ENCODE data around the gene DHDH. TPM values are rescaled to one million over a fixed set of nuclear protein-coding genes. Genes with fewer than 3 reads are reported as not detected.

The DHDH gene
- total RNA-seq, 1 donor from 2014 or later, result 1.0 TPM

DNA sequence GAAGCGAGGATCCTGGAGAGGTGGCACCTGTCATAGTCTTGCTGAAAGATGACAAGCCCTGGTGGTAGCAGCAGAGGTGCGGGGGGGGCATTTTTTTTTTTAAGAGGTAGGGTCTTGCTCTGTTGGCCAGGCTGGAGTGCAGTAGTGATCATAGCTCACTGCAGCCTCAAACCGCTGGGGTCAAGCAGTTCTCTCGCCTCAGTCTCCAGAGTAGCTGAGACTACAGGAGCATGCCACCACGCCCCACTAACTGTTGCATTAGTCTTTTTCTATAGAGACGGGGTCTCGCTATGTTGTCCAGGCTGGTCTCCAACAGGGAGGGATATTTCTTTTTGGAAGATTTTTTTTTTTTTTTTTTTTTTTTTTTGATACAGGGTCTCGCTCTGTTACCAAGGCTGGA is 24.5 kb downstream of the DHDH start:
- no peak overlapping the region for H3K4me3 ChIP-seq (ENCODE audit: low read depth, low read length)
- peaks cover 2% of the 10 kb centered on the region for H3K36me3 ChIP-seq (ENCODE audit: control insufficient read depth, insufficient read depth, low read length)
- no peaks in the 10 kb centered on the region for H3K27me3 ChIP-seq (ENCODE audit: control insufficient read depth, insufficient read depth, low read length)
- TF ChIP-seq, protein P1, sequence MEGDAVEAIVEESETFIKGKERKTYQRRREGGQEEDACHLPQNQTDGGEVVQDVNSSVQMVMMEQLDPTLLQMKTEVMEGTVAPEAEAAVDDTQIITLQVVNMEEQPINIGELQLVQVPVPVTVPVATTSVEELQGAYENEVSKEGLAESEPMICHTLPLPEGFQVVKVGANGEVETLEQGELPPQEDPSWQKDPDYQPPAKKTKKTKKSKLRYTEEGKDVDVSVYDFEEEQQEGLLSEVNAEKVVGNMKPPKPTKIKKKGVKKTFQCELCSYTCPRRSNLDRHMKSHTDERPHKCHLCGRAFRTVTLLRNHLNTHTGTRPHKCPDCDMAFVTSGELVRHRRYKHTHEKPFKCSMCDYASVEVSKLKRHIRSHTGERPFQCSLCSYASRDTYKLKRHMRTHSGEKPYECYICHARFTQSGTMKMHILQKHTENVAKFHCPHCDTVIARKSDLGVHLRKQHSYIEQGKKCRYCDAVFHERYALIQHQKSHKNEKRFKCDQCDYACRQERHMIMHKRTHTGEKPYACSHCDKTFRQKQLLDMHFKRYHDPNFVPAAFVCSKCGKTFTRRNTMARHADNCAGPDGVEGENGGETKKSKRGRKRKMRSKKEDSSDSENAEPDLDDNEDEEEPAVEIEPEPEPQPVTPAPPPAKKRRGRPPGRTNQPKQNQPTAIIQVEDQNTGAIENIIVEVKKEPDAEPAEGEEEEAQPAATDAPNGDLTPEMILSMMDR (IDR thresholded peaks at IDR 0.05; ENCODE audit: insufficient read depth, low read length, poor library complexity, severe bottlenecking), result no peak
- no peak for DNase-seq (ENCODE audit: low read depth)

DNA sequence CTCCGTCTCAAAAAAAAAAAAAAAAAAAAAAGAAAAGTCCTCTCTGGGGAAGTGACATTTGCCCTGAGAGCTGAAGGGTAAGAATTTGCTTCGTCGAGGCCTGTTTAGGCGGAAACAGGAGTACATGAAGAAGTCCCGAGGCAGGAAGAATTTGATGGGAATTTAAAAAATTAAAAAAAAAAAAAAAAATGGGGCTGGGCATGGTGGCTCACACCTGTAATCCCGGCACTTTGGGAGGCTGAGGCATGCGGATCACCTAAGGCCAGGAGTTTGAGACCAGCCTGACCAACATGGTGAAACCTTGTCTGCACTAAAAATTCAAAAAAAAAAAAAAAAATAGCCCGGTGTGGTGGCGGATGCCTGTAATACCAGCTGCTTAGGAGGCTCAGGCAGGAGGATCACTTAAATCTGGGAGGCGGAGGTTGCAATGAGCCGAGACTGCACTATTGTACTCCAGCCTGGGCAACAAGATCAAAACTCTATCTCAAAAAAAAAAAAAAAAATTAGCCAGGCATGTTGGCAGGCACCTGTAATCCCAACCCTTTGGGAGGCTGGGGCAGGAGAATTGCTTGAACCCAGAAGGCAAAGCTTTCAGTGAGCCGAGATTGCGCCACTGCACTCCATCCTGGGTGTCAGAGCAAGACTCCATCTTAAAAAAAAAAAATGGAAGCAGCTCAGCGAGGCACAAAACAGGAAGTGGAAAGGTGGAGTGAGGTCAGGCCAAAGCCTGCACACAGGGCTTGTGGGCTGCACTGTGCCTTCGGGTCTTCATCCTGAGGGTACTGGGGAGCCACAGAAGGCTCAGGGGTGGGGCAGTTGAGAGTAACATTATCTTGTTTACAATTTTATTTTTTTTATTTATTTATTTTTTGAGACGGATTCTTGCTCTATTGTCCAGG is 26.1 kb downstream of the DHDH start:
- Histone ChIP-seq H3K4me3 (ENCODE audit: low read depth, low read length) (no peak overlapping the region), H3K36me3 (ENCODE audit: control insufficient read depth, insufficient read depth, low read length) (peaks cover 2% of the 10 kb centered on the region), H3K27me3 (ENCODE audit: control insufficient read depth, insufficient read depth, low read length) (no peaks in the 10 kb centered on the region)
- TF ChIP-seq, protein P1 (IDR thresholded peaks at IDR 0.05; ENCODE audit: insufficient read depth, low read length, poor library complexity, severe bottlenecking), result no peak
- DNase-seq (ENCODE audit: low read depth), result no peak

DNA sequence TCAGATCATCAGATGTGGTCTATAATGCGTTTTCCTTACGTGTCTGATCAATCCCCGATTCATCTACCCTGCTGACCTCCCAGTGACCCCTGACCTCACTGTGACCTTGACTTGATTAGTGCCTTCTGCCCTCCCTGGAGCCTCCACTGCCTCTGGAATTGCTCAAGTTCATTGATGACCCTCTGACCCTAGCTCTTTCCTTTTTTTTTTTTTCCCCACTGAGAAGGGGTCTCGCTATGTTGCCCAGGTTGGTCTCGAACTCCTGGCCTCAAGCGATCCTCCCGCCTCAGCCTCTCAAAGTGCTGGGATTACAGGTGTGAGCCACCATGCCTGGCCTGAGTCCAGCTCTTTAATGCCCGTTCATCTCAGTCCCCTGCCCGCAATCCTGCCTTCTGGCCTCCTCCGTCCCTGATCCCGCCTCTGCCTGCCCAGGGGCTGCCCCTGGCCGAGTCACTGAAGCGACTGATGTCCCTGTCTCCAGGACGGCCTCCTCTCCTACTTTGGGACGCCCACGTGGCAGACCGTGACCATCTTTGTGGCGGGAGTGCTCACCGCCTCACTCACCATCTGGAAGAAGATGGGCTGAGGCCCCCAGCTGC is 27.7 kb downstream of the DHDH start:
- no peak for DNase-seq (ENCODE audit: low read depth)
- H3K4me3 ChIP-seq (ENCODE audit: low read depth, low read length), result no peak overlapping the region
- TF ChIP-seq, protein P1 (IDR thresholded peaks at IDR 0.05; ENCODE audit: insufficient read depth, low read length, poor library complexity, severe bottlenecking), result no peak
- H3K27me3 ChIP-seq (ENCODE audit: control insufficient read depth, insufficient read depth, low read length), result no peaks in the 10 kb centered on the region
- H3K36me3 ChIP-seq (ENCODE audit: control insufficient read depth, insufficient read depth, low read length), result peaks cover 2% of the 10 kb centered on the region

DNA sequence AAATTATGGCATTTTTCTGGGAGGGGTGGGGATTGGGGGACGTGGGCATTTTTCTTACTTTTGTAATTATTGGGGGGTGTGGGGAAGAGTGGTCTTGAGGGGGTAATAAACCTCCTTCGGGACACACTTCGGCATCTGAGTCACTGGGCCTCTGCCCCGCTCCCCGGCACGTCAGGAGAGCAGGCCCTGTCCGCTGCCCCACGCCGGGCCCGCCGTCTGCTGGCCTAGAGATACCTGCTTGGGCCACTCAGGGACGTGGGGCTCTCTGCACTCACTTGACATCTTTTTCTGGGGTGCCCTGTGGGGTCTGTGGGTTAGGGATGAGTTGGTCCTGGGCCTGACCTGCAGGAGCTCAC is 28.2 kb downstream of the DHDH start:
- no peak for DNase-seq (ENCODE audit: low read depth)
- Histone ChIP-seq H3K27me3 (ENCODE audit: control insufficient read depth, insufficient read depth, low read length) (no peaks in the 10 kb centered on the region), H3K4me3 (ENCODE audit: low read depth, low read length) (no peak overlapping the region), H3K36me3 (ENCODE audit: control insufficient read depth, insufficient read depth, low read length) (peaks cover 2% of the 10 kb centered on the region)
- TF ChIP-seq, protein P1 (IDR thresholded peaks at IDR 0.05; ENCODE audit: insufficient read depth, low read length, poor library complexity, severe bottlenecking), result no peak

GRCh38 chr19:48962029-48962848 is 28.7 kb downstream of the DHDH start:
- peaks cover 1% of the 10 kb centered on the region for H3K36me3 ChIP-seq (ENCODE audit: control insufficient read depth, insufficient read depth, low read length)
- H3K4me3 ChIP-seq (ENCODE audit: low read depth, low read length), result no peak overlapping the region
- TF ChIP-seq, protein P1 (IDR thresholded peaks at IDR 0.05; ENCODE audit: insufficient read depth, low read length, poor library complexity, severe bottlenecking), result no peak
- H3K27me3 ChIP-seq (ENCODE audit: control insufficient read depth, insufficient read depth, low read length), result no peaks in the 10 kb centered on the region
- no peak for DNase-seq (ENCODE audit: low read depth)

All from kidney epithelial cell (primary cell).